Sigmoid colon (tissue), 7 donors: Measurements from ENCODE around the gene PPM1L. TPM values are rescaled to one million over a fixed set of nuclear protein-coding genes. Genes with fewer than 3 reads are reported as not detected.

ENCODE experiments used
- DNase-seq: peaks from one replicate; pipeline ENCODE4 v3.0.0-alpha.2; 2019
- H3K27ac ChIP-seq, 4 donors: fragments of 200-600 bp; sonication (generic); one replicate each; pipeline ENCODE4 v1.5.1; 2016 to 2019; ENCODE audit warnings: mild to moderate bottlenecking in 1 of 4
- H3K27me3 ChIP-seq, 3 donors: fragments of 200-600 bp; sonication (generic); one replicate each; pipeline ENCODE4 v1.5.1; 2019; ENCODE audit warnings: mild to moderate bottlenecking in 1 of 3
- H3K36me3 ChIP-seq, 4 donors: fragments of 200-600 bp; sonication (generic); one replicate each; pipeline ENCODE4 v1.5.1; 2016 to 2019
- H3K4me1 ChIP-seq, 4 donors: fragments of 200-600 bp; sonication (generic); one replicate each; pipeline ENCODE4 v1.5.1; 2017 to 2019
- H3K4me3 ChIP-seq, 4 donors: fragments of 200-600 bp; sonication (generic); one replicate each; pipeline ENCODE4 v1.5.1; 2017 to 2019; ENCODE audit warnings: mild to moderate bottlenecking in 2 of 4, moderate library complexity in 1 of 4
- H3K9me3 ChIP-seq, 4 donors: fragments of 200-600 bp in 3 of 4; sonication (generic) in 3 of 4; one replicate each; pipeline versions ENCODE4 v1.5.1 to v1.6.1; 2013 to 2019
- EP300 ChIP-seq, 4 donors: sonication (generic); formaldehyde crosslinking; IDR thresholded peaks; one replicate each; pipeline ENCODE4 v1.6.1; 2017; ENCODE audit warnings: antibody characterized with exemption in 4 of 4
- POLR2A ChIP-seq, 2 donors: fragments of 450-650 bp; IDR thresholded peaks; one replicate each; pipeline ENCODE4 v1.6.1; 2016; ENCODE audit warnings: antibody characterized with exemption in 2 of 2, mild to moderate bottlenecking in 2 of 2, moderate library complexity in 2 of 2
- POLR2AphosphoS5 ChIP-seq, 4 donors: sonication (generic); formaldehyde crosslinking; IDR thresholded peaks; one replicate each; pipeline ENCODE4 v1.6.1; 2017; ENCODE audit warnings: antibody characterized with exemption in 4 of 4
- WGBS, 2 donors: extraction: QIAGEN DNeasy Blood & Tissue Kit; methylation state at CpG; one replicate each; pipeline ENCODE4 v1.1.7; 2013; 5-methylcytosine and 5-hydroxymethylcytosine counted together
- intact Hi-C: fragments of 100-400 bp; cut with DNase I; formaldehyde crosslinking; loops from one replicate; pipeline ENCODE4 v1.15.1; 2023
- polyA plus RNA-seq, 3 donors: library from polyadenylated mRNA; stranded (reverse); fragments of 200-250 nt; gene quantifications; one replicate each; pipeline ENCODE4 v1.2.3, GENCODE V29; 2013
- total RNA-seq, 4 donors: library from RNA; depleted of rRNA; stranded (reverse); fragments of >200 nt; gene quantifications; one replicate each; pipeline ENCODE4 v1.1.0, GENCODE V29; 2016
- TF ChIP-seq, protein P1 (sequence below), 4 experiments: fragments of 450-650 bp in 3 of 4; fragments of 200-600 bp in 1 of 4; IDR thresholded peaks; one replicate each; pipeline ENCODE4 v1.5.1; 2016 to 2019; ENCODE audit warnings: antibody characterized with exemption in 4 of 4, mild to moderate bottlenecking in 3 of 4, moderate library complexity in 2 of 4
- donor health status: healthy with polysubstance abuse.
- donor health status: Bipolar disorder and iron deficiency.
- donor health status: healthy.

Gene PPM1L
- total and polyA plus RNA-seq, 7 donors, result 1.2 to 50.2 (median 33.2) TPM

DNA sequence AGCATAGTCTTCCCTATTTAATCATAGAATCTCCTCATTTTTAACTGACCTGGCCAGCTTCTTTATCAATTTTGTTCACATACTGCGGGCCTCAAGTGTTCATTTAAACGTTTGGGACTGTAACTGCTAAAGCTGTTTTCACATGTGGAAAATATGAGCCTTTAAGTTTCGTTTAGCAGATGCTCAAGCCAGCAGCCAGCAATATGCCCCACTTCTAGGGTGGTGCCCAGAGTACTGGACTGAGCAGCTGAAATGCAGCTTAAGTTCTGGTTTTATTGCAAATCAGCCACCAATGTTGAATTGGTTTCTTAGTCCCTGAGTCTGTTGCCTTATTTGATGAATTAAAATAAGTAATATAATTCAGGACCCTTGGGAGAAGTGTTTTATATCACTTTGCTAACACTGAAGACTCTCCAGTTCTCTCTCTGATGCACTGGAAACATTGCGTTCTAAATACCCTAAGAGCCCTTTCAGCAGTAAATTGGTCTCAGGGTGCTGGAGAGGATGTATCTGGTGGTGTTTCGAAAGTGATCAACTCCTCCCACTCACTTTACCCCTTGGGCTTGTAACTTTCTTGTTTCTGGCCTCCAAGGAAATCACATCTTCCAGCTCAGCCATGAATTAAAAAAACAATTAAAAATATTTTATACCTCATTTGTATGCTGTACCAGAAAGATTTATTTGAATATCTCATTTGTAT, 287.5 kb downstream of the PPM1L start:
- H3K9me3 ChIP-seq, result no peaks in the 10 kb centered on the region
- no peak overlapping the region for H3K27ac ChIP-seq
- no peaks in the 10 kb centered on the region for H3K27me3 ChIP-seq
- intact Hi-C loops, result no loop called here
- WGBS, 2 donors, result 84 to 91% methylated on average over 5 of the region's 5 CpGs
- no peaks in the 10 kb centered on the region for H3K36me3 ChIP-seq
- H3K4me1 ChIP-seq, result peaks cover 0 to 6% (median 2%) of the 10 kb centered on the region in 4 donors
- H3K4me3 ChIP-seq, result no peak overlapping the region
- no peak for DNase-seq
- TF ChIP-seq, protein P1, sequence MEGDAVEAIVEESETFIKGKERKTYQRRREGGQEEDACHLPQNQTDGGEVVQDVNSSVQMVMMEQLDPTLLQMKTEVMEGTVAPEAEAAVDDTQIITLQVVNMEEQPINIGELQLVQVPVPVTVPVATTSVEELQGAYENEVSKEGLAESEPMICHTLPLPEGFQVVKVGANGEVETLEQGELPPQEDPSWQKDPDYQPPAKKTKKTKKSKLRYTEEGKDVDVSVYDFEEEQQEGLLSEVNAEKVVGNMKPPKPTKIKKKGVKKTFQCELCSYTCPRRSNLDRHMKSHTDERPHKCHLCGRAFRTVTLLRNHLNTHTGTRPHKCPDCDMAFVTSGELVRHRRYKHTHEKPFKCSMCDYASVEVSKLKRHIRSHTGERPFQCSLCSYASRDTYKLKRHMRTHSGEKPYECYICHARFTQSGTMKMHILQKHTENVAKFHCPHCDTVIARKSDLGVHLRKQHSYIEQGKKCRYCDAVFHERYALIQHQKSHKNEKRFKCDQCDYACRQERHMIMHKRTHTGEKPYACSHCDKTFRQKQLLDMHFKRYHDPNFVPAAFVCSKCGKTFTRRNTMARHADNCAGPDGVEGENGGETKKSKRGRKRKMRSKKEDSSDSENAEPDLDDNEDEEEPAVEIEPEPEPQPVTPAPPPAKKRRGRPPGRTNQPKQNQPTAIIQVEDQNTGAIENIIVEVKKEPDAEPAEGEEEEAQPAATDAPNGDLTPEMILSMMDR (IDR thresholded peaks at IDR 0.05), result no peak
- TF ChIP-seq EP300 (IDR thresholded peaks at IDR 0.05) (no peak), POLR2A (IDR thresholded peaks at IDR 0.05) (no peak), POLR2AphosphoS5 (IDR thresholded peaks at IDR 0.05) (no peak)

- Histone ChIP-seq H3K36me3 (no peaks in the 10 kb centered on the region), H3K4me3 (no peak overlapping the region), H3K27me3 (no peaks in the 10 kb centered on the region), H3K4me1 (no peaks in the 10 kb centered on the region), H3K27ac (no peak overlapping the region), H3K9me3 (no peaks in the 10 kb centered on the region)
- no peak for DNase-seq
- WGBS, 2 donors, result 86 to 88% methylated on average over 4 of the region's 4 CpGs
- TF ChIP-seq EP300 (IDR thresholded peaks at IDR 0.05) (no peak), POLR2AphosphoS5 (IDR thresholded peaks at IDR 0.05) (no peak), POLR2A (IDR thresholded peaks at IDR 0.05) (no peak)
- TF ChIP-seq, protein P1 (IDR thresholded peaks at IDR 0.05), result no peak
- intact Hi-C loops, result no loop called here
These were observed 293.7 kb downstream of the PPM1L start for GRCh38 chr3:161049683-161050248.

DNA sequence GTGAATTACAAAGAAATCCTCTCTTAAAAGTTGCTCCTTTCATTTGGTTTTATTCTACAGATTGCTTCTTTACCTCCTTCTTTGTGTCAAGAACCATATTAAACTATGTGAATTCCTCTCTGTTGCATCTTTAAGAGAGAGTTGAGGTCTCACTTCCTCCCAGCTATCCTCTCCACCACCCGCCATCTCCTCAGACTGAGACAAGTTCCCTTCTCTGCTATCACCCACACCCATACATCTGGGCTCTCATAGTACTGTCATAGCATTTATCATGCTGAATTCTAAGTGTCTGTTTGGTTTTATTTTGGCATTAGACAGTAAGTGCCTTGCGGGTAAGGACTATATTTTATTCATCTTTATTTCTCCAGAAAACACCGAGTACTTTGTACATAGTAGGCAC, 294.9 kb downstream of the PPM1L start:
- intact Hi-C loops, result no loop called here
- no peaks in the 10 kb centered on the region for H3K27me3 ChIP-seq

DNA sequence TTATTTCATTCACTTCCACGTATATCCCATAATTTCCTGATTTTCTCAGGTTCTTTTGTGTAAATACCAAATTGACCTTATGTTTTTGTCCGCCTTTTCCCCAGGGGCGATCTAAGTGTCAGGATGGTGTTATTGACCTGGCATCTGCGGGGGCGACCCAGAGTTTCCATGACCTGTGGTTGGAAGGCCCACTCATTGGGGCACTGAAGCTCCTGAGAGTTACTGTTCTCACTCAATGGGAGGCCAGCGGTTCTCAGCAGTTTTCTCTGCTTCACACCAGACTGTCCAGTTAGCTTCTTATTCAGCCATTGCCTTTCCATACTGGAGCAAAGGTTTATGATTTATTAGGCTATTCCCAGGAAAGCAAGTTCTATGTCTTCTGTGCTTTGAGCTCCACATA, 295.8 kb downstream of the PPM1L start:
- Histone ChIP-seq H3K9me3 (no peaks in the 10 kb centered on the region), H3K4me3 (no peak overlapping the region), H3K27ac (no peak overlapping the region), H3K4me1 (no peaks in the 10 kb centered on the region), H3K27me3 (no peaks in the 10 kb centered on the region), H3K36me3 (no peaks in the 10 kb centered on the region)
- TF ChIP-seq POLR2A (IDR thresholded peaks at IDR 0.05), result no peak
- TF ChIP-seq, protein P1 (IDR thresholded peaks at IDR 0.05), result no peak
- no peak for TF ChIP-seq POLR2AphosphoS5 (IDR thresholded peaks at IDR 0.05)
- no peak for TF ChIP-seq EP300 (IDR thresholded peaks at IDR 0.05)
- DNase-seq, result no peak
- WGBS, 2 donors, result 94 to 95% methylated on average over 6 of the region's 6 CpGs
- intact Hi-C loops, result no loop called here

More for the DNA sequence above, 294.9 kb downstream of the PPM1L start:
- Histone ChIP-seq H3K9me3 (no peaks in the 10 kb centered on the region), H3K4me1 (no peaks in the 10 kb centered on the region), H3K4me3 (no peak overlapping the region), H3K36me3 (no peaks in the 10 kb centered on the region), H3K27ac (no peak overlapping the region)
- DNase-seq, result no peak
- TF ChIP-seq POLR2AphosphoS5 (IDR thresholded peaks at IDR 0.05) (no peak), EP300 (IDR thresholded peaks at IDR 0.05) (no peak), POLR2A (IDR thresholded peaks at IDR 0.05) (no peak)
- TF ChIP-seq, protein P1 (IDR thresholded peaks at IDR 0.05), result no peak
- 64 to 93% methylated on average over 3 of the region's 3 CpGs for whole genome bisulfite sequencing, 2 donors
